ENCODE results near the gene GAREM1.

GRCh38 chr18:32405588-32405987 is 65.1 kb downstream of the GAREM1 start:
- TF ChIP-seq CTCF (IDR thresholded peaks at IDR 0.05) = no peak
- no peak for TF ChIP-seq EZH2 (IDR thresholded peaks at IDR 0.05)
- no peak for TF ChIP-seq EZH2phosphoT487 (IDR thresholded peaks at IDR 0.05)

Measured in neural progenitor cell (in vitro differentiated cells).